ENCODE data around the gene DGCR6L.

DNA sequence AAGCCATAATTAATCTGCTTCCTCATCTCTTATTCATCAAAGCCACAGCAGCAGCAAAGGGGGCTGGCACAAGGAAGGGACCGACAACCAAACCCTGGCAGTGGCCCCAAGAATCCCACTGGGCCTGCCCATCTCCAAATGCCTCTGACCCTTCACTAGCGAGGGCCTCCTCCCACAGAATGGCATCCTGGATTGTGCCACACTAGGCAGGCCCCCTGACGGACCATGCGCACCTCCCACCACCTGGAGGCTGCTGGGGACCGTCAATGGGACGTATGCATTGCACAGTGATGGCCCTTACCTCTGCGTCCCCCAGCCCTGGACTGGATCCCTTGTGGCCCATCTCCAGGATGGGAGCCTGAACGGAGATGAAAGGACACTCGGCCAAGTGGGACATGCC is 47.7 kb downstream of the DGCR6L start:
- TF ChIP-seq, protein P1, sequence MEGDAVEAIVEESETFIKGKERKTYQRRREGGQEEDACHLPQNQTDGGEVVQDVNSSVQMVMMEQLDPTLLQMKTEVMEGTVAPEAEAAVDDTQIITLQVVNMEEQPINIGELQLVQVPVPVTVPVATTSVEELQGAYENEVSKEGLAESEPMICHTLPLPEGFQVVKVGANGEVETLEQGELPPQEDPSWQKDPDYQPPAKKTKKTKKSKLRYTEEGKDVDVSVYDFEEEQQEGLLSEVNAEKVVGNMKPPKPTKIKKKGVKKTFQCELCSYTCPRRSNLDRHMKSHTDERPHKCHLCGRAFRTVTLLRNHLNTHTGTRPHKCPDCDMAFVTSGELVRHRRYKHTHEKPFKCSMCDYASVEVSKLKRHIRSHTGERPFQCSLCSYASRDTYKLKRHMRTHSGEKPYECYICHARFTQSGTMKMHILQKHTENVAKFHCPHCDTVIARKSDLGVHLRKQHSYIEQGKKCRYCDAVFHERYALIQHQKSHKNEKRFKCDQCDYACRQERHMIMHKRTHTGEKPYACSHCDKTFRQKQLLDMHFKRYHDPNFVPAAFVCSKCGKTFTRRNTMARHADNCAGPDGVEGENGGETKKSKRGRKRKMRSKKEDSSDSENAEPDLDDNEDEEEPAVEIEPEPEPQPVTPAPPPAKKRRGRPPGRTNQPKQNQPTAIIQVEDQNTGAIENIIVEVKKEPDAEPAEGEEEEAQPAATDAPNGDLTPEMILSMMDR (IDR thresholded peaks at IDR 0.05): no peak
- TF ChIP-seq POLR2A (IDR thresholded peaks at IDR 0.05): no peak

Measured in uterus (tissue), 2 donors.